Measurements from ENCODE around the gene APEX1.

The APEX1 gene

GRCh38 chr14:20429801-20430669 is 25.0 kb upstream of the APEX1 start:
- no peak for ATAC-seq
- TF ChIP-seq TSHZ2 (CRISPR knock-in tag; IDR thresholded peaks at IDR 0.05): no peak
- no peak for TF ChIP-seq GLIS3 (CRISPR knock-in tag; IDR thresholded peaks at IDR 0.05)
- TF ChIP-seq ZNF565 (CRISPR knock-in tag; conservative IDR thresholded peaks at IDR 0.05; ENCODE audit: low read depth): no peak
- TF ChIP-seq ARNTL (CRISPR knock-in tag; IDR thresholded peaks at IDR 0.05; ENCODE audit: borderline replicate concordance, low read depth): no peak
- TF ChIP-seq PPARA (CRISPR knock-in tag; IDR thresholded peaks at IDR 0.05; ENCODE audit: borderline replicate concordance): no peak
- TF ChIP-seq ZFP3 (CRISPR knock-in tag; IDR thresholded peaks at IDR 0.05): no peak
- no peak for TF ChIP-seq ESRRG (CRISPR knock-in tag; IDR thresholded peaks at IDR 0.05)
- TF ChIP-seq, protein P1, sequence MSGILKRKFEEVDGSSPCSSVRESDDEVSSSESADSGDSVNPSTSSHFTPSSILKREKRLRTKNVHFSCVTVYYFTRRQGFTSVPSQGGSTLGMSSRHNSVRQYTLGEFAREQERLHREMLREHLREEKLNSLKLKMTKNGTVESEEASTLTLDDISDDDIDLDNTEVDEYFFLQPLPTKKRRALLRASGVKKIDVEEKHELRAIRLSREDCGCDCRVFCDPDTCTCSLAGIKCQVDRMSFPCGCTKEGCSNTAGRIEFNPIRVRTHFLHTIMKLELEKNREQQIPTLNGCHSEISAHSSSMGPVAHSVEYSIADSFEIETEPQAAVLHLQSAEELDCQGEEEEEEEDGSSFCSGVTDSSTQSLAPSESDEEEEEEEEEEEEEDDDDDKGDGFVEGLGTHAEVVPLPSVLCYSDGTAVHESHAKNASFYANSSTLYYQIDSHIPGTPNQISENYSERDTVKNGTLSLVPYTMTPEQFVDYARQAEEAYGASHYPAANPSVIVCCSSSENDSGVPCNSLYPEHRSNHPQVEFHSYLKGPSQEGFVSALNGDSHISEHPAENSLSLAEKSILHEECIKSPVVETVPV (CRISPR knock-in tag; IDR thresholded peaks at IDR 0.05): no peak
- no peak for TF ChIP-seq ISL1 (CRISPR knock-in tag; IDR thresholded peaks at IDR 0.05)
- TF ChIP-seq ZNF8 (CRISPR knock-in tag; IDR thresholded peaks at IDR 0.05): no peak
- TF ChIP-seq SNAI2 (CRISPR knock-in tag; IDR thresholded peaks at IDR 0.05): no peak
- TF ChIP-seq, protein P2, sequence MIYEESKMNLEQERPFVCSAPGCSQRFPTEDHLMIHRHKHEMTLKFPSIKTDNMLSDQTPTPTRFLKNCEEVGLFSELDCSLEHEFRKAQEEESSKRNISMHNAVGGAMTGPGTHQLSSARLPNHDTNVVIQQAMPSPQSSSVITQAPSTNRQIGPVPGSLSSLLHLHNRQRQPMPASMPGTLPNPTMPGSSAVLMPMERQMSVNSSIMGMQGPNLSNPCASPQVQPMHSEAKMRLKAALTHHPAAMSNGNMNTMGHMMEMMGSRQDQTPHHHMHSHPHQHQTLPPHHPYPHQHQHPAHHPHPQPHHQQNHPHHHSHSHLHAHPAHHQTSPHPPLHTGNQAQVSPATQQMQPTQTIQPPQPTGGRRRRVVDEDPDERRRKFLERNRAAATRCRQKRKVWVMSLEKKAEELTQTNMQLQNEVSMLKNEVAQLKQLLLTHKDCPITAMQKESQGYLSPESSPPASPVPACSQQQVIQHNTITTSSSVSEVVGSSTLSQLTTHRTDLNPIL (CRISPR knock-in tag; IDR thresholded peaks at IDR 0.05; ENCODE audit: low read depth): no peak
- no peak for TF ChIP-seq TOX (CRISPR knock-in tag; IDR thresholded peaks at IDR 0.05; ENCODE audit: borderline replicate concordance)

DNA sequence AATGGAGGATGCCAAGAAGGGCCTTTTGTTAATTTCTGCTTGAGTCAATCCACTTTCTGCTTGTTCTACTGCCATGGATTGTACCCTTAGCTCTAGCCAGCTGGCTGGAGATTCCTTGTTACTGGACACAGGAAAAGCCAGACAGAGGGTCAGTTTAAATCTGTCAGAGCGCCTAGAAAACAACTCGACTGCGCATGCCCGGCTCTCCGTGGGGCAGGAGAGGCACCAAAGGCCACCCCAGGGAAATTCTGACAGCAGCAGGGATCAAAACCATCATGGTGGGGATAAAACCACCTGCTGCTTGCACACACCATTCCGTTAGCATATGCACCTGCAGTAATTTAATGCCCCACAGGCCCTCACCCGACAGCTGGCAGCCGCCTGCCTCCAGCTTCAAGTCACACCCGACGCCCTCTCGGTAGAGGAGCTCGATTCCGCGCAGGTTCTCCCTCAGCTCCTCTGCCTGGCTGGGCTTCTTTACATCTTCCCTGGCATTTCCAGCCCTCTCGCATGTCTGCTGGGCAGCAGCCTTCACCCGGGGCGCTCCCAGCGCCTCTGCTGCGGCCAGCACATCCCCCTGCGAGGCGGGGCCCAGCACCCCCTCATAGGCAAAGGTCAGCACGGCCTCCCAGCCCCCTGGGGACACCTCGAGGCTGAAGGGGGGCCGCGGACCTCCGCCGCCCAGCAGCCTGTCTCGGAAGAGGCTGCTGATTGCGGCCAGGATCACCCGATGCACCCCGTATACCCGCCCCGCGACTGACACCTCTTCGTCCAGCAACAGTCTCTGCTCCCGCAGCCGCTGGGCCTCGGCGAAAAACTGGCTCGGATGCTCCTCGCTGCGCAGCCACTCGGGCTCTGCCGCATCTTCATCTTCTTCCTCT is 20.1 kb upstream of the APEX1 start:
- TF ChIP-seq, protein P3, sequence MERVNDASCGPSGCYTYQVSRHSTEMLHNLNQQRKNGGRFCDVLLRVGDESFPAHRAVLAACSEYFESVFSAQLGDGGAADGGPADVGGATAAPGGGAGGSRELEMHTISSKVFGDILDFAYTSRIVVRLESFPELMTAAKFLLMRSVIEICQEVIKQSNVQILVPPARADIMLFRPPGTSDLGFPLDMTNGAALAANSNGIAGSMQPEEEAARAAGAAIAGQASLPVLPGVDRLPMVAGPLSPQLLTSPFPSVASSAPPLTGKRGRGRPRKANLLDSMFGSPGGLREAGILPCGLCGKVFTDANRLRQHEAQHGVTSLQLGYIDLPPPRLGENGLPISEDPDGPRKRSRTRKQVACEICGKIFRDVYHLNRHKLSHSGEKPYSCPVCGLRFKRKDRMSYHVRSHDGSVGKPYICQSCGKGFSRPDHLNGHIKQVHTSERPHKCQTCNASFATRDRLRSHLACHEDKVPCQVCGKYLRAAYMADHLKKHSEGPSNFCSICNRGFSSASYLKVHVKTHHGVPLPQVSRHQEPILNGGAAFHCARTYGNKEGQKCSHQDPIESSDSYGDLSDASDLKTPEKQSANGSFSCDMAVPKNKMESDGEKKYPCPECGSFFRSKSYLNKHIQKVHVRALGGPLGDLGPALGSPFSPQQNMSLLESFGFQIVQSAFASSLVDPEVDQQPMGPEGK (CRISPR knock-in tag; IDR thresholded peaks at IDR 0.05; ENCODE audit: borderline replicate concordance): no peak
- TF ChIP-seq POU6F1 (CRISPR knock-in tag; IDR thresholded peaks at IDR 0.05; ENCODE audit: borderline replicate concordance, low read depth) (no peak), ZNF70 (CRISPR knock-in tag; IDR thresholded peaks at IDR 0.05) (no peak), ARNTL (CRISPR knock-in tag; IDR thresholded peaks at IDR 0.05; ENCODE audit: borderline replicate concordance, low read depth) (no peak), PPARA (CRISPR knock-in tag; IDR thresholded peaks at IDR 0.05; ENCODE audit: borderline replicate concordance) (no peak), ESRRG (CRISPR knock-in tag; IDR thresholded peaks at IDR 0.05) (no peak), RARB (CRISPR knock-in tag; IDR thresholded peaks at IDR 0.05) (no peak)
- ATAC-seq: no peak

Measured in SK-N-SH treated with all-trans-retinoic acid at 6 μM for 48 hours (cell line).